Measurements from ENCODE around the gene ADGRD2.
"Not testable (repeated sequence)": the region's sequence is repeated elsewhere in the genome, so short reads cannot be mapped to it uniquely, and the experiment has no call there.

DNA sequence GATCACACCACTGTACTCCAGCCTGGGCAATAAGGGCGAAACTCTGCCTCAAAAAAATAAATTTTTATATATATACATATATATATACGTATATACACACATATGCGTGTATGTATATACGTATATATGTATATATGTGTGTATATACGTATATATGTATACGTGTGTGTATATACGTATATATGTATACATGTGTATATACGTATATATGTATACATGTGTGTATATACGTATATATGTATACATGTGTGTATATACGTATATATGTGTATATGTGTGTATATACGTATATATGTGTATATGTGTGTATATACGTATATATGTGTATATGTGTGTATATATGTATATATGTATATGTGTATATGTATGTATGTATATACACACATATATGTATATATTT is 24.5 kb upstream of the ADGRD2 start:
- TF ChIP-seq, protein P1, sequence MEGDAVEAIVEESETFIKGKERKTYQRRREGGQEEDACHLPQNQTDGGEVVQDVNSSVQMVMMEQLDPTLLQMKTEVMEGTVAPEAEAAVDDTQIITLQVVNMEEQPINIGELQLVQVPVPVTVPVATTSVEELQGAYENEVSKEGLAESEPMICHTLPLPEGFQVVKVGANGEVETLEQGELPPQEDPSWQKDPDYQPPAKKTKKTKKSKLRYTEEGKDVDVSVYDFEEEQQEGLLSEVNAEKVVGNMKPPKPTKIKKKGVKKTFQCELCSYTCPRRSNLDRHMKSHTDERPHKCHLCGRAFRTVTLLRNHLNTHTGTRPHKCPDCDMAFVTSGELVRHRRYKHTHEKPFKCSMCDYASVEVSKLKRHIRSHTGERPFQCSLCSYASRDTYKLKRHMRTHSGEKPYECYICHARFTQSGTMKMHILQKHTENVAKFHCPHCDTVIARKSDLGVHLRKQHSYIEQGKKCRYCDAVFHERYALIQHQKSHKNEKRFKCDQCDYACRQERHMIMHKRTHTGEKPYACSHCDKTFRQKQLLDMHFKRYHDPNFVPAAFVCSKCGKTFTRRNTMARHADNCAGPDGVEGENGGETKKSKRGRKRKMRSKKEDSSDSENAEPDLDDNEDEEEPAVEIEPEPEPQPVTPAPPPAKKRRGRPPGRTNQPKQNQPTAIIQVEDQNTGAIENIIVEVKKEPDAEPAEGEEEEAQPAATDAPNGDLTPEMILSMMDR (IDR thresholded peaks at IDR 0.05) = not testable (repeated sequence)
- not testable (repeated sequence) for TF ChIP-seq ZNF302 (CRISPR knock-in tag; IDR thresholded peaks at IDR 0.05); RAD21 (conservative IDR thresholded peaks at IDR 0.05 in 1 of 2, IDR thresholded peaks at IDR 0.05 in 1 of 2); EP300 (IDR thresholded peaks at IDR 0.05); NFE2L2 (conservative IDR thresholded peaks at IDR 0.05; ENCODE audit: low read length); MAZ (IDR thresholded peaks at IDR 0.05; ENCODE audit: borderline replicate concordance, low read depth, low read length); PHF8 (IDR thresholded peaks at IDR 0.05; ENCODE audit: borderline replicate concordance, low read depth)
